GM12878 (cell line): Measurements from ENCODE around the gene ANKMY1. TPM values are rescaled to one million over a fixed set of nuclear protein-coding genes. Genes with fewer than 3 reads are reported as not detected.

Source experiments
- ATAC-seq: fragments of 200-7000 bp; cut with Tn5 transposase; 3 replicates; pipeline ENCODE4 v1.9.1; 2020; ENCODE audit warnings: mild to moderate bottlenecking, moderate library complexity
- BruUV-seq: library from RNA; stranded (reverse); fragments of 400-500 nt; replicated peaks from 2 replicates; lab custom pipeline; 2021; lab: Mats Ljungman, UMichigan
- CTCF ChIA-PET: fragments of 300-600 bp; sonication (Branson Sonifier 250); formaldehyde crosslinking; extraction: SDS; loops from one replicate; lab custom pipeline; 2021; ENCODE audit warnings: inconsistent platforms; lab: Yijun Ruan, JAX
- POLR2A ChIA-PET: fragments of 350-600 bp; formaldehyde crosslinking; extraction: SDS; loops from one replicate; lab custom pipeline; 2021; ENCODE audit warnings: inconsistent platforms; lab: Charles Lee
- RAD21 ChIA-PET: fragments of 300-600 bp; sonication (Branson Sonifier 250); formaldehyde crosslinking; loops from one replicate; lab custom pipeline; 2023; ENCODE audit warnings: antibody characterized with exemption; ENCODE audit not compliant: unreplicated experiment; lab: Charles Lee
- SMC1A ChIA-PET: fragments of 300-600 bp; sonication (Branson Sonifier 250); formaldehyde crosslinking; loops from one replicate; lab custom pipeline; 2023; ENCODE audit not compliant: unreplicated experiment, uncharacterized antibody; lab: Charles Lee
- DNase-seq: peaks from one replicate; pipeline ENCODE4 v3.0.0-alpha.2; 2011; ENCODE audit warnings: low read depth, low spot score
- FAIRE-seq: peaks from 3 replicates; lab custom pipeline; 2011; peaks lifted over from hg19 to GRCh38; lab: Jason Lieb, UNC
- H2AFZ ChIP-seq: 2 replicates; pipeline ENCODE4 v1.6.0; 2011; ENCODE audit warnings: low read depth, low read length, control low read depth; ENCODE audit not compliant: control insufficient read depth
- H3K27ac ChIP-seq: 2 replicates; pipeline ENCODE4 v1.5.1; 2011; ENCODE audit warnings: control low read depth; ENCODE audit not compliant: control insufficient read depth, insufficient read depth
- H3K27me3 ChIP-seq, 2 experiments: replicated peaks in 1 of 2; 2 replicates each; pipeline versions ENCODE4 v1.6.0 to v1.6.1; 2011; ENCODE audit warnings: low read length in 1 of 2; ENCODE audit not compliant: control insufficient read depth in 2 of 2, insufficient read depth in 2 of 2
- H3K36me3 ChIP-seq, 2 experiments: 2 replicates each; pipeline ENCODE4 v1.5.1; 2011; ENCODE audit warnings: low read length in 1 of 2; ENCODE audit not compliant: control insufficient read depth in 2 of 2, insufficient read depth in 2 of 2
- H3K4me1 ChIP-seq: 2 replicates; pipeline ENCODE4 v1.6.1; 2011; ENCODE audit warnings: mild to moderate bottlenecking, low read length, moderate library complexity, mixed read lengths; ENCODE audit not compliant: control insufficient read depth, insufficient read depth
- H3K4me2 ChIP-seq: 2 replicates; pipeline ENCODE4 v1.6.0; 2011; ENCODE audit warnings: control low read depth; ENCODE audit not compliant: control insufficient read depth, insufficient read depth
- H3K4me3 ChIP-seq: fragments of 200-600 bp; sonication (generic); 2 replicates; pipeline ENCODE4 v1.5.1; 2016
- H3K79me2 ChIP-seq: 2 replicates; pipeline ENCODE4 v1.6.0; 2011; ENCODE audit warnings: low read length; ENCODE audit not compliant: control insufficient read depth, insufficient read depth
- H3K9ac ChIP-seq: 2 replicates; pipeline ENCODE4 v1.8.0; 2011; ENCODE audit warnings: low read length, control low read depth, mixed read lengths; ENCODE audit not compliant: control insufficient read depth, insufficient read depth
- H3K9me3 ChIP-seq: replicated peaks from 3 replicates; pipeline ENCODE4 v1.5.1; 2011; ENCODE audit warnings: mild to moderate bottlenecking, low read length; ENCODE audit not compliant: control insufficient read depth, insufficient read depth
- H4K20me1 ChIP-seq: 2 replicates; pipeline ENCODE4 v1.6.0; 2011; ENCODE audit not compliant: control insufficient read depth, insufficient read depth
- ASH2L ChIP-seq: fragments of 300-600, 200-600 bp; sonication (generic); IDR thresholded peaks from 2 replicates; pipeline ENCODE4 v1.6.1; 2017; ENCODE audit warnings: low read depth, mild to moderate bottlenecking, borderline replicate concordance
- BRCA1 ChIP-seq: IDR thresholded peaks from 2 replicates; pipeline ENCODE4 v1.6.1; 2011; ENCODE audit warnings: low read depth, low read length, improper control_type of control experiment
- CHD1 ChIP-seq: IDR thresholded peaks from 2 replicates; pipeline ENCODE4 v1.6.1; 2012; ENCODE audit warnings: low read depth, low read length, improper control_type of control experiment
- E4F1 ChIP-seq: fragments of 450-650 bp; IDR thresholded peaks from 2 replicates; pipeline ENCODE4 v1.6.1; 2018; ENCODE audit warnings: borderline replicate concordance, mild to moderate bottlenecking; ENCODE audit not compliant: partially characterized antibody
- EED ChIP-seq: sonication (generic); IDR thresholded peaks from 2 replicates; pipeline ENCODE4 v1.6.1; 2016; ENCODE audit warnings: antibody characterized with exemption, low read depth
- ESRRA ChIP-seq: IDR thresholded peaks from 2 replicates; pipeline ENCODE4 v1.6.1; 2012; ENCODE audit warnings: mild to moderate bottlenecking, low read length, improper control_type of control experiment
- HDAC6 ChIP-seq: fragments of 200-600 bp; sonication (generic); IDR thresholded peaks from one replicate; pipeline ENCODE4 v1.8.0; 2017; ENCODE audit warnings: antibody characterized with exemption; ENCODE audit not compliant: unreplicated experiment
- HDGF ChIP-seq: fragments of 450-650 bp; IDR thresholded peaks from 2 replicates; pipeline ENCODE4 v1.6.1; 2016; ENCODE audit warnings: antibody characterized with exemption
- JUNB ChIP-seq: IDR thresholded peaks from 2 replicates; pipeline ENCODE4 v1.6.1; 2016; ENCODE audit warnings: antibody characterized with exemption, mild to moderate bottlenecking
- JUND ChIP-seq: IDR thresholded peaks from 2 replicates; pipeline ENCODE4 v1.6.1; 2012; ENCODE audit warnings: low read depth, mild to moderate bottlenecking, low read length, improper control_type of control experiment, moderate library complexity
- NFXL1 ChIP-seq: fragments of 450-650 bp; IDR thresholded peaks from 2 replicates; pipeline ENCODE4 v1.6.1; 2017; ENCODE audit warnings: antibody characterized with exemption, mild to moderate bottlenecking, borderline replicate concordance
- RFX5 ChIP-seq: IDR thresholded peaks from 2 replicates; pipeline ENCODE4 v1.6.1; 2011; ENCODE audit warnings: low read depth, low read length, improper control_type of control experiment
- SP1 ChIP-seq: IDR thresholded peaks from one replicate; pipeline ENCODE4 v1.6.1; 2011; ENCODE audit warnings: low read depth, low read length
- ZNF384 ChIP-seq: IDR thresholded peaks from 2 replicates; pipeline ENCODE4 v1.6.1; 2012; ENCODE audit warnings: low read depth, mild to moderate bottlenecking, low read length, improper control_type of control experiment, borderline replicate concordance
- in situ Hi-C: fragments of 300-500 bp; cut with MboI; formaldehyde crosslinking; loops from 9 replicates; pipeline ENCODE4 v1.14.3; 2018; ENCODE audit warnings: mixed read lengths
- intact Hi-C: fragments of 100-400 bp; cut with micrococcal nuclease; formaldehyde crosslinking; loops from one replicate; pipeline ENCODE4 v1.14.2; 2022; ENCODE audit not compliant: unreplicated experiment
- polyA plus RNA-seq, 11 experiments: library from polyadenylated mRNA; depleted of rRNA in 4 of 11; unstranded in 6 of 11; stranded (reverse) in 5 of 11; fragments of >200 nt; fragmentation: Nextera tagmentation in 4 of 11; fragmentation: Illumina TruSeq in 1 of 11; extraction: Ambion mirVana in 4 of 11; extraction: Trizol in 1 of 11; gene quantifications; 1 replicate in 1 of 11; 2 replicates in 10 of 11; pipeline versions ENCODE4 v1.2.1 to v1.2.3, GENCODE V29; 2011 to 2016; ENCODE audit warnings: inconsistent platforms in 2 of 11, missing spikeins in 2 of 11, low read depth in 1 of 11
- total RNA-seq, 4 experiments: library from RNA; depleted of rRNA in 3 of 4; stranded (reverse); fragments of >200 nt in 3 of 4; fragmentation: Illumina TruSeq in 1 of 4; extraction: Trizol in 1 of 4; gene quantifications; 2 replicates each; pipeline versions ENCODE4 v1.2.1 to v1.2.3, GENCODE V29; 2013 to 2021
- TF ChIP-seq, protein P1 (sequence below): fragments of 150-350 bp; IDR thresholded peaks from 2 replicates; pipeline ENCODE4 v1.6.1; 2016; ENCODE audit warnings: low read depth, low read length
- TF ChIP-seq, protein P2 (sequence below): fragments of 450-650 bp; IDR thresholded peaks from 2 replicates; pipeline ENCODE4 v1.6.1; 2016; ENCODE audit warnings: mild to moderate bottlenecking
- TF ChIP-seq, protein P3 (sequence below): IDR thresholded peaks from 2 replicates; pipeline ENCODE4 v1.6.1; 2012; ENCODE audit warnings: low read length, inconsistent platforms

Gene ANKMY1
- total and polyA plus RNA-seq, 10 of the 15 experiments (the other 5 are each of a cell fraction or from before 2014, with no cell fraction given) = 1.1 to 15.3 (median 11.1) TPM

GRCh38 chr2:240551288-240551687, 6.5 kb downstream of the ANKMY1 start (continued):
- TF ChIP-seq, protein P1, sequence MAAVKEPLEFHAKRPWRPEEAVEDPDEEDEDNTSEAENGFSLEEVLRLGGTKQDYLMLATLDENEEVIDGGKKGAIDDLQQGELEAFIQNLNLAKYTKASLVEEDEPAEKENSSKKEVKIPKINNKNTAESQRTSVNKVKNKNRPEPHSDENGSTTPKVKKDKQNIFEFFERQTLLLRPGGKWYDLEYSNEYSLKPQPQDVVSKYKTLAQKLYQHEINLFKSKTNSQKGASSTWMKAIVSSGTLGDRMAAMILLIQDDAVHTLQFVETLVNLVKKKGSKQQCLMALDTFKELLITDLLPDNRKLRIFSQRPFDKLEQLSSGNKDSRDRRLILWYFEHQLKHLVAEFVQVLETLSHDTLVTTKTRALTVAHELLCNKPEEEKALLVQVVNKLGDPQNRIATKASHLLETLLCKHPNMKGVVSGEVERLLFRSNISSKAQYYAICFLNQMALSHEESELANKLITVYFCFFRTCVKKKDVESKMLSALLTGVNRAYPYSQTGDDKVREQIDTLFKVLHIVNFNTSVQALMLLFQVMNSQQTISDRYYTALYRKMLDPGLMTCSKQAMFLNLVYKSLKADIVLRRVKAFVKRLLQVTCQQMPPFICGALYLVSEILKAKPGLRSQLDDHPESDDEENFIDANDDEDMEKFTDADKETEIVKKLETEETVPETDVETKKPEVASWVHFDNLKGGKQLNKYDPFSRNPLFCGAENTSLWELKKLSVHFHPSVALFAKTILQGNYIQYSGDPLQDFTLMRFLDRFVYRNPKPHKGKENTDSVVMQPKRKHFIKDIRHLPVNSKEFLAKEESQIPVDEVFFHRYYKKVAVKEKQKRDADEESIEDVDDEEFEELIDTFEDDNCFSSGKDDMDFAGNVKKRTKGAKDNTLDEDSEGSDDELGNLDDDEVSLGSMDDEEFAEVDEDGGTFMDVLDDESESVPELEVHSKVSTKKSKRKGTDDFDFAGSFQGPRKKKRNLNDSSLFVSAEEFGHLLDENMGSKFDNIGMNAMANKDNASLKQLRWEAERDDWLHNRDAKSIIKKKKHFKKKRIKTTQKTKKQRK = no peak
- TF ChIP-seq SP1 (no peak), ZNF384 (no peak)

GRCh38 chr2:240539906-240540305, 17.9 kb downstream of the ANKMY1 start:
- peaks cover 0 to 5% of the 10 kb centered on the region in 2 experiments; a peak in 2 of 4 replicates for H3K36me3 ChIP-seq
- ATAC-seq = no peak
- TF ChIP-seq, protein P2, sequence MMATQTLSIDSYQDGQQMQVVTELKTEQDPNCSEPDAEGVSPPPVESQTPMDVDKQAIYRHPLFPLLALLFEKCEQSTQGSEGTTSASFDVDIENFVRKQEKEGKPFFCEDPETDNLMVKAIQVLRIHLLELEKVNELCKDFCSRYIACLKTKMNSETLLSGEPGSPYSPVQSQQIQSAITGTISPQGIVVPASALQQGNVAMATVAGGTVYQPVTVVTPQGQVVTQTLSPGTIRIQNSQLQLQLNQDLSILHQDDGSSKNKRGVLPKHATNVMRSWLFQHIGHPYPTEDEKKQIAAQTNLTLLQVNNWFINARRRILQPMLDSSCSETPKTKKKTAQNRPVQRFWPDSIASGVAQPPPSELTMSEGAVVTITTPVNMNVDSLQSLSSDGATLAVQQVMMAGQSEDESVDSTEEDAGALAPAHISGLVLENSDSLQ = no peak
- no peak for TF ChIP-seq HDGF
- TF ChIP-seq ESRRA = no peak
- no peak for TF ChIP-seq NFXL1
- no peak for TF ChIP-seq JUNB
- TF ChIP-seq, protein P3, sequence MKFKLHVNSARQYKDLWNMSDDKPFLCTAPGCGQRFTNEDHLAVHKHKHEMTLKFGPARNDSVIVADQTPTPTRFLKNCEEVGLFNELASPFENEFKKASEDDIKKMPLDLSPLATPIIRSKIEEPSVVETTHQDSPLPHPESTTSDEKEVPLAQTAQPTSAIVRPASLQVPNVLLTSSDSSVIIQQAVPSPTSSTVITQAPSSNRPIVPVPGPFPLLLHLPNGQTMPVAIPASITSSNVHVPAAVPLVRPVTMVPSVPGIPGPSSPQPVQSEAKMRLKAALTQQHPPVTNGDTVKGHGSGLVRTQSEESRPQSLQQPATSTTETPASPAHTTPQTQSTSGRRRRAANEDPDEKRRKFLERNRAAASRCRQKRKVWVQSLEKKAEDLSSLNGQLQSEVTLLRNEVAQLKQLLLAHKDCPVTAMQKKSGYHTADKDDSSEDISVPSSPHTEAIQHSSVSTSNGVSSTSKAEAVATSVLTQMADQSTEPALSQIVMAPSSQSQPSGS = no peak
- no peak for TF ChIP-seq CHD1
- no peak for TF ChIP-seq E4F1
- no peak for TF ChIP-seq EED
- TF ChIP-seq RFX5 = no peak
- TF ChIP-seq HDAC6 = no peak
- TF ChIP-seq ASH2L = no peak
- TF ChIP-seq ZNF384 = no peak
- no peak for TF ChIP-seq BRCA1
- TF ChIP-seq JUND = no peak

More at GRCh38 chr2:240539906-240540305, 17.9 kb downstream of the ANKMY1 start:
- DNase-seq = no peak
- no peaks in the 10 kb centered on the region for H3K4me1 ChIP-seq
- BruUV-seq = no TSS peak
- H3K9me3 ChIP-seq = peaks cover 4% of the 10 kb centered on the region; the same call in 2 of the 3 replicates
- no peaks in the 10 kb centered on the region for H4K20me1 ChIP-seq
- H3K4me3 ChIP-seq = no peak overlapping the region
- H3K27ac ChIP-seq = no peak overlapping the region
- in situ Hi-C loops (no loop called here), intact Hi-C loops (no loop called here)
- H3K9ac ChIP-seq = no peak overlapping the region
- H3K27me3 ChIP-seq = no peaks in the 10 kb centered on the region
- RAD21 ChIA-PET = no interaction called here
- no peaks in the 10 kb centered on the region for H3K79me2 ChIP-seq
- FAIRE-seq = no peak
- no peak overlapping the region for H3K4me2 ChIP-seq
- POLR2A ChIA-PET = no interaction called here
- SMC1A ChIA-PET = no interaction called here
- CTCF ChIA-PET = no interaction called here
- no peak overlapping the region for H2AFZ ChIP-seq
